Fibroblast of pulmonary artery (primary cell): ENCODE measurements around the gene POLR2L.

Source experiments
- DNase-seq: peaks from one replicate; pipeline ENCODE4 v3.0.0-alpha.2; 2010; ENCODE audit warnings: low read depth
- H3K4me3 ChIP-seq: replicated peaks from 2 replicates; pipeline ENCODE4 v1.5.1; 2011; ENCODE audit warnings: low read depth, mild to moderate bottlenecking, control low read depth, low read length, moderate library complexity
- CTCF ChIP-seq: IDR thresholded peaks from 2 replicates; pipeline ENCODE4 v1.5.1; 2011; ENCODE audit warnings: mild to moderate bottlenecking, control low read depth, low read length, inconsistent platforms; ENCODE audit errors: missing control alignments

Gene POLR2L

GRCh38 chr11:825366-826226 lies 16.7 kb downstream of the POLR2L start:
- no peak for DNase-seq
- no peak for TF ChIP-seq CTCF
- no peak overlapping the region for H3K4me3 ChIP-seq

- TF ChIP-seq CTCF = no peak
Observed at GRCh38 chr11:824942-825341, 17.4 kb downstream of the POLR2L start.

GRCh38 chr11:824292-824880 lies 17.9 kb downstream of the POLR2L start:
- DNase-seq = no peak
- no peak overlapping the region for H3K4me3 ChIP-seq
- TF ChIP-seq CTCF = no peak

More at GRCh38 chr11:824942-825341, 17.4 kb downstream of the POLR2L start:
- no peak overlapping the region for H3K4me3 ChIP-seq
- no peak for DNase-seq

- no peak for TF ChIP-seq CTCF
- DNase-seq = no peak
- H3K4me3 ChIP-seq = no peak overlapping the region
Observed at GRCh38 chr11:823441-824291, 18.7 kb downstream of the POLR2L start.

GRCh38 chr11:821512-822371 lies 20.6 kb downstream of the POLR2L start:
- DNase-seq = no peak
- H3K4me3 ChIP-seq = no peak overlapping the region
- TF ChIP-seq CTCF = no peak

GRCh38 chr11:820655-821511 lies 21.4 kb downstream of the POLR2L start:
- DNase-seq = peak; percentile 63
- no peak for TF ChIP-seq CTCF

More at GRCh38 chr11:820655-821511, 21.4 kb downstream of the POLR2L start:
- H3K4me3 ChIP-seq = peak overlapping the region; percentile 70
